OCI-M1 (cell line): Measurements from ENCODE around the gene AIFM1.

Experiments
- DNase-seq: peaks from one replicate; lab custom pipeline; 2025; lab: John Stamatoyannopoulos, UW

The AIFM1 gene

GRCh38 chrX:130091980-130092522 is 73.6 kb downstream of the AIFM1 start:
- DNase-seq = peak; percentile 90

- DNase-seq = no peak
Observed at GRCh38 chrX:130090364-130090763, 75.3 kb downstream of the AIFM1 start.

- DNase-seq = peak; percentile 90
Observed at GRCh38 chrX:130086447-130087206, 79.0 kb downstream of the AIFM1 start.

GRCh38 chrX:130085551-130086446 is 79.8 kb downstream of the AIFM1 start:
- DNase-seq = peak; percentile 14

- DNase-seq = peak; percentile 76
Observed at GRCh38 chrX:130084631-130085237, 80.9 kb downstream of the AIFM1 start.

- peak; percentile 83 for DNase-seq
Observed at GRCh38 chrX:130083656-130084382, 81.8 kb downstream of the AIFM1 start.

- no peak for DNase-seq
Observed at GRCh38 chrX:130083107-130083490, 82.5 kb downstream of the AIFM1 start.

- peak; percentile 95 for DNase-seq
Observed at GRCh38 chrX:130082244-130083106, 83.2 kb downstream of the AIFM1 start.

GRCh38 chrX:130081421-130082045 is 84.1 kb downstream of the AIFM1 start:
- DNase-seq = no peak

GRCh38 chrX:130080791-130081367 is 84.8 kb downstream of the AIFM1 start:
- DNase-seq = no peak

GRCh38 chrX:130079824-130080406 is 85.7 kb downstream of the AIFM1 start:
- peak; percentile 81 for DNase-seq
